Esophagus squamous epithelium (tissue), 4 donors: ENCODE data around the gene SEMA6A.

ENCODE experiments used
- CTCF ChIP-seq, 6 experiments: fragments of 450-650 bp in 4 of 6; fragments of 200-600 bp in 2 of 6; sonication (generic) in 2 of 6; IDR thresholded peaks; one replicate each; pipeline ENCODE4 v1.5.1; 2016 to 2019; ENCODE audit warnings: antibody characterized with exemption in 6 of 6, mild to moderate bottlenecking in 4 of 6, moderate library complexity in 4 of 6
- POLR2A ChIP-seq, 4 donors: fragments of 450-650 bp; IDR thresholded peaks; one replicate each; pipeline ENCODE4 v1.6.1; 2017; ENCODE audit warnings: antibody characterized with exemption in 4 of 4, mild to moderate bottlenecking in 4 of 4, moderate library complexity in 3 of 4

GRCh38 chr5:116507941-116508655, 66.5 kb downstream of the SEMA6A start:
- TF ChIP-seq CTCF (IDR thresholded peaks at IDR 0.05) (no peak), POLR2A (IDR thresholded peaks at IDR 0.05) (no peak)
